ENCODE data around the gene DNAAF1. TPM values are rescaled to one million over a fixed set of nuclear protein-coding genes. Genes with fewer than 3 reads are reported as not detected.

DNAAF1 gene
- total RNA-seq, 2 donors from 2014 or later, result 0.20 TPM; not detected in 1

- Histone ChIP-seq H3K9ac (ENCODE audit: low read depth in 2 of 2, low read length in 2 of 2) (no peak overlapping the region), H3K9me3 (no peaks in the 10 kb centered on the region), H3K27me3 (no peaks in the 10 kb centered on the region), H3K4me1 (no peaks in the 10 kb centered on the region), H3K36me3 (no peaks in the 10 kb centered on the region), H3K4me3 (no peak overlapping the region), H3K27ac (no peak overlapping the region)
- intact Hi-C loops (cut with DNase I), result loop anchor here (10.0 kb wide), 2 partner anchors 219 to 301 kb away; partner anchors contain the start of gene NECAB2
- no peak for TF ChIP-seq CTCF (IDR thresholded peaks at IDR 0.05)
- DNase-seq, result no peak
Observed at GRCh38 chr16:84183911-84184591, 38.9 kb downstream of the DNAAF1 start.

GRCh38 chr16:84184775-84185174 lies 39.7 kb downstream of the DNAAF1 start:
- H3K4me1 ChIP-seq, result no peaks in the 10 kb centered on the region
- H3K4me3 ChIP-seq, result no peak overlapping the region
- DNase-seq, result no peak
- no peaks in the 10 kb centered on the region for H3K9me3 ChIP-seq
- H3K27me3 ChIP-seq, result no peaks in the 10 kb centered on the region
- intact Hi-C loops (cut with DNase I), result loop anchor here (10.0 kb wide), 2 partner anchors 220 to 300 kb away; partner anchors contain the start of gene NECAB2
- no peaks in the 10 kb centered on the region for H3K36me3 ChIP-seq
- TF ChIP-seq CTCF (IDR thresholded peaks at IDR 0.05), result no peak
- no peak overlapping the region for H3K27ac ChIP-seq
- H3K9ac ChIP-seq (ENCODE audit: low read depth in 2 of 2, low read length in 2 of 2), result no peak overlapping the region

GRCh38 chr16:84186685-84187437 lies 41.8 kb downstream of the DNAAF1 start, which contains the start of gene TAF1C:
Gene TAF1C, minus strand, starts transcription at chr16:84187057. Its CDS starts 2,069 bp downstream, at chr16:84184988.
- H3K4me1 ChIP-seq, result no peaks in the 10 kb centered on the region
- H3K4me3 ChIP-seq, result peak within 1 kb of the TSS; percentile 88
- peak within 1 kb of the TSS; percentile 90 to 91 for H3K9ac ChIP-seq (ENCODE audit: low read depth in 2 of 2, low read length in 2 of 2)
- TF ChIP-seq CTCF (IDR thresholded peaks at IDR 0.05), result peak; percentile 94
- DNase-seq, result peak; percentile 92
- H3K36me3 ChIP-seq, result no peaks in the 10 kb centered on the region
- peak within 1 kb of the TSS; percentile 49 for H3K27ac ChIP-seq
- no peaks in the 10 kb centered on the region for H3K9me3 ChIP-seq
- H3K27me3 ChIP-seq, result no peaks in the 10 kb centered on the region
- intact Hi-C loops (cut with DNase I), result loop anchor here (2.0 to 10.0 kb wide), 3 partner anchors 102 to 298 kb away; partner anchors contain the start of gene NECAB2

- H3K9ac ChIP-seq (ENCODE audit: low read depth in 2 of 2, low read length in 2 of 2), result no peak within 1 kb of the TSS
- H3K4me3 ChIP-seq, result no peak within 1 kb of the TSS
- no peaks in the 10 kb centered on the region for H3K9me3 ChIP-seq
- H3K27me3 ChIP-seq, result no peaks in the 10 kb centered on the region
- H3K27ac ChIP-seq, result no peak within 1 kb of the TSS
- no peaks in the 10 kb centered on the region for H3K4me1 ChIP-seq
- intact Hi-C loops (cut with DNase I), result no loop called here
- no peak for TF ChIP-seq CTCF (IDR thresholded peaks at IDR 0.05)
- H3K36me3 ChIP-seq, result no peaks in the 10 kb centered on the region
- DNase-seq, result no peak
Observed at GRCh38 chr16:84190731-84191388, 45.8 kb downstream of the DNAAF1 start, which contains the start of gene ADAD2. Gene ADAD2, plus strand, starts transcription at chr16:84191157. Its CDS starts 74 bp downstream, at chr16:84191231.

DNA sequence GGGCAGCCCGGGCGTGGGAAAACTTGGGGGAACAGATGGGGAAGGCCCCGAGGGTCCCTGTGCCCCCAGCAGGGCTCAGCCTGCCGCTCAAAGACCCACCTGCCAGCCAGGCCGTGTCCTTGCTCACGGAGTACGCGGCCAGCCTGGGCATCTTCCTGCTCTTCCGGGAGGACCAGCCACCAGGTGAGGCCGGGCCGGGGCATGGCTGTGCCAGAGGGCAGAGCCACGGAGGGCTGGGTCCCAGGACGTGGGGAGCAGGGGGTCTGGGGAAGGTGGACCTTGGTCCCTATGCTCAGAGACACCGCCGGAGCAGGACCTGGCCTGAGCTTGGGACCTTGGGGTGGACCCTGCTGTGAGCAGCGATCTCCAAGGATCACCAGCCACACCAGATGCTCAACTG lies 46.4 kb downstream of the DNAAF1 start:
- Histone ChIP-seq H3K9me3 (no peaks in the 10 kb centered on the region), H3K4me3 (no peak overlapping the region), H3K27me3 (no peaks in the 10 kb centered on the region), H3K36me3 (no peaks in the 10 kb centered on the region), H3K4me1 (no peaks in the 10 kb centered on the region), H3K9ac (ENCODE audit: low read depth in 2 of 2, low read length in 2 of 2) (no peak overlapping the region), H3K27ac (no peak overlapping the region)
- no peak for DNase-seq
- TF ChIP-seq CTCF (IDR thresholded peaks at IDR 0.05), result no peak
- intact Hi-C loops (cut with DNase I), result no loop called here

All from colonic mucosa (tissue), 4 donors.